OCI-LY1 (cell line): ENCODE data around the gene CRADD.

Experiments
- CTCF ChIP-seq: fragments of 200-600 bp; sonication (generic), shearing (Covaris generic); IDR thresholded peaks from 2 replicates; pipeline ENCODE4 v1.5.1; 2017; ENCODE audit warnings: mild to moderate bottlenecking, antibody characterized with exemption, low read length, moderate library complexity, mixed read lengths
- EZH2 ChIP-seq: fragments of 200-600 bp; sonication (generic), shearing (Covaris generic); IDR thresholded peaks from 2 replicates; pipeline ENCODE4 v1.8.0; 2017; ENCODE audit warnings: borderline replicate concordance, mixed run types, mild to moderate bottlenecking, antibody characterized with exemption, low read length, moderate library complexity, mixed read lengths

- TF ChIP-seq CTCF (no peak), EZH2 (no peak)
Observed at GRCh38 chr12:93743229-93743998, 66.2 kb downstream of the CRADD start.
